ENCODE data around the gene SELPLG.

- TF ChIP-seq CTCF (IDR thresholded peaks at IDR 0.05) (no peak), POLR2AphosphoS5 (IDR thresholded peaks at IDR 0.05; ENCODE audit: low read depth, low read length) (no peak)
Observed at GRCh38 chr12:108614041-108614440, 19.7 kb downstream of the SELPLG start.

Measured in Panc1 (cell line).